Measurements from ENCODE around the gene CLMP. TPM values are rescaled to one million over a fixed set of nuclear protein-coding genes. Genes with fewer than 3 reads are reported as not detected.

The CLMP gene
- total and polyA plus RNA-seq, 9 of the 15 experiments (the other 6 are each of a cell fraction or from before 2014, with no cell fraction given): 0.02 to 0.15 (median 0.03) TPM; not detected in 6

- Histone ChIP-seq H3K9me1 (ENCODE audit: control insufficient read depth, insufficient read depth, low read length) (no peaks in the 10 kb centered on the region), H3K27ac (ENCODE audit: extremely low read depth, low read depth, low read length) (no peak overlapping the region), H3K4me1 (replicated peaks in 1 of 2; ENCODE audit: control insufficient read depth in 2 of 2, insufficient read depth in 2 of 2, low read length in 2 of 2) (no peaks in the 10 kb centered on the region), H3K79me2 (ENCODE audit: control insufficient read depth, insufficient read depth, low read length) (no peaks in the 10 kb centered on the region), H3K9ac (ENCODE audit: insufficient read depth in 1 of 2, low read depth in 2 of 2, low read length in 2 of 2) (no peak overlapping the region), H3K36me3 (ENCODE audit: control insufficient read depth, insufficient read depth, low read length) (no peaks in the 10 kb centered on the region), H3K9me3 (replicated peaks; ENCODE audit: control insufficient read depth, insufficient read depth, low read depth, low read length) (no peaks in the 10 kb centered on the region), H3K27me3 (ENCODE audit: control insufficient read depth in 2 of 2, insufficient read depth in 2 of 2, low read length in 2 of 2) (peaks cover 0 to 15% of the 10 kb centered on the region in 2 experiments; a peak in 4 of 5 replicates), H3K4me3 (no peak overlapping the region), H3K4me2 (ENCODE audit: insufficient read depth, low read length) (no peak overlapping the region), H4K20me1 (replicated peaks; ENCODE audit: control insufficient read depth, insufficient read depth, low read length) (no peaks in the 10 kb centered on the region), H2AFZ (ENCODE audit: low read depth, low read length) (no peak overlapping the region)
- 0% methylated on average over 3 of the region's 3 CpGs for WGBS (ENCODE audit: insufficient coverage, low coverage, missing lambda C conversion rate)
- ChIA-PET CTCF (ENCODE audit: low intra/inter-chr PET ratio) (no interaction called here), POLR2A (no interaction called here)
- no TSS peak for BruUV-seq (replicated peaks)
- ATAC-seq (no peak), FAIRE-seq (no peak), DNase-seq (ENCODE audit: extremely low read depth in 1 of 4, low spot score in 3 of 4) (no peak)
- intact Hi-C loops (cut with micrococcal nuclease): no loop called here
- in situ Hi-C loops (cut with MboI): no loop called here
- TF ChIP-seq RBM17 (IDR thresholded peaks at IDR 0.05; ENCODE audit: borderline replicate concordance, low read depth, low read length): no peak
Observed at GRCh38 chr11:123221584-123221983, 26.5 kb upstream of the CLMP start.

GRCh38 chr11:123221096-123221561 is 26.1 kb upstream of the CLMP start:
- no peaks in the 10 kb centered on the region for H3K9me1 ChIP-seq (ENCODE audit: control insufficient read depth, insufficient read depth, low read length)
- no peaks in the 10 kb centered on the region for H3K79me2 ChIP-seq (ENCODE audit: control insufficient read depth, insufficient read depth, low read length)
- intact Hi-C loops (cut with micrococcal nuclease): no loop called here
- WGBS (ENCODE audit: insufficient coverage, low coverage, missing lambda C conversion rate): 0% methylated on average over 6 of the region's 6 CpGs
- H2AFZ ChIP-seq (ENCODE audit: low read depth, low read length): no peak overlapping the region
- H3K36me3 ChIP-seq (ENCODE audit: control insufficient read depth, insufficient read depth, low read length): no peaks in the 10 kb centered on the region
- ChIA-PET CTCF (ENCODE audit: low intra/inter-chr PET ratio) (no interaction called here), POLR2A (no interaction called here)
- peaks cover 4 to 20% of the 10 kb centered on the region in 2 experiments; a peak in 4 of 5 replicates for H3K27me3 ChIP-seq (ENCODE audit: control insufficient read depth in 2 of 2, insufficient read depth in 2 of 2, low read length in 2 of 2)
- H3K27ac ChIP-seq (ENCODE audit: extremely low read depth, low read depth, low read length): no peak overlapping the region
- H3K4me1 ChIP-seq (replicated peaks in 1 of 2; ENCODE audit: control insufficient read depth in 2 of 2, insufficient read depth in 2 of 2, low read length in 2 of 2): no peaks in the 10 kb centered on the region
- H3K9ac ChIP-seq (ENCODE audit: insufficient read depth in 1 of 2, low read depth in 2 of 2, low read length in 2 of 2): no peak overlapping the region
- no TSS peak for BruUV-seq (replicated peaks)
- in situ Hi-C loops (cut with MboI): no loop called here
- no peaks in the 10 kb centered on the region for H4K20me1 ChIP-seq (replicated peaks; ENCODE audit: control insufficient read depth, insufficient read depth, low read length)
- no peak for ATAC-seq
- H3K9me3 ChIP-seq (replicated peaks; ENCODE audit: control insufficient read depth, insufficient read depth, low read depth, low read length): no peaks in the 10 kb centered on the region
- no peak overlapping the region for H3K4me2 ChIP-seq (ENCODE audit: insufficient read depth, low read length)
- FAIRE-seq: no peak
- H3K4me3 ChIP-seq: no peak overlapping the region
- no peak for DNase-seq (ENCODE audit: extremely low read depth in 1 of 4, low spot score in 3 of 4)
- TF ChIP-seq NUFIP1 (IDR thresholded peaks at IDR 0.05; ENCODE audit: partially characterized antibody) (no peak), CREB3 (tag; conservative IDR thresholded peaks at IDR 0.05; ENCODE audit: low read depth) (no peak)

All from K562 (cell line).